ENCODE measurements around the gene CCDC87.
"Not testable (repeated sequence)": the region's sequence is repeated elsewhere in the genome, so short reads cannot be mapped to it uniquely, and the experiment has no call there.

The CCDC87 gene

GRCh38 chr11:66616379-66617154 lies 23.7 kb upstream of the CCDC87 start, which contains the start of gene RBM14:
Gene RBM14, plus strand, starts transcription at chr11:66616630. Its CDS starts 91 bp downstream, at chr11:66616721.
- DNase-seq (ENCODE audit: low read depth, low spot score) = peak; percentile 97

GRCh38 chr11:66614073-66614472 lies 21.2 kb upstream of the CCDC87 start:
- no peak for DNase-seq (ENCODE audit: low read depth, low spot score)

- no peak for DNase-seq (ENCODE audit: low read depth, low spot score)
These were observed 19.6 kb upstream of the CCDC87 start for GRCh38 chr11:66612458-66612857.

GRCh38 chr11:66609721-66610617 lies 17.1 kb upstream of the CCDC87 start:
- no peak for DNase-seq (ENCODE audit: low read depth, low spot score)

- peak; percentile 73 for DNase-seq (ENCODE audit: low read depth, low spot score)
These were observed 14.4 kb upstream of the CCDC87 start for GRCh38 chr11:66607126-66607834.

GRCh38 chr11:66606608-66607007 lies 13.7 kb upstream of the CCDC87 start:
- not testable (repeated sequence) for DNase-seq (ENCODE audit: low read depth, low spot score)

- no peak for DNase-seq (ENCODE audit: low read depth, low spot score)
These were observed 11.3 kb upstream of the CCDC87 start for GRCh38 chr11:66604155-66604554.

GRCh38 chr11:66603072-66603471 lies 10.2 kb upstream of the CCDC87 start:
- no peak for DNase-seq (ENCODE audit: low read depth, low spot score)

- DNase-seq (ENCODE audit: low read depth, low spot score) = peak; percentile 68
These were observed 7.9 kb upstream of the CCDC87 start for GRCh38 chr11:66600631-66601233.

GRCh38 chr11:66600219-66600618 lies 7.4 kb upstream of the CCDC87 start:
- no peak for DNase-seq (ENCODE audit: low read depth, low spot score)

GRCh38 chr11:66598993-66599392 lies 6.1 kb upstream of the CCDC87 start:
- no peak for DNase-seq (ENCODE audit: low read depth, low spot score)

- DNase-seq (ENCODE audit: low read depth, low spot score) = no peak
These were observed 2.5 kb upstream of the CCDC87 start for GRCh38 chr11:66595245-66595904.

- no peak for DNase-seq (ENCODE audit: low read depth, low spot score)
These were observed 787 bp upstream of the CCDC87 start for GRCh38 chr11:66593650-66594049.

GRCh38 chr11:66593303-66593635 lies 406 bp upstream of the CCDC87 start:
- no peak for DNase-seq (ENCODE audit: low read depth, low spot score)

GRCh38 chr11:66591175-66591574 lies 1.7 kb downstream of the CCDC87 start:
- DNase-seq (ENCODE audit: low read depth, low spot score) = no peak

- DNase-seq (ENCODE audit: low read depth, low spot score) = no peak
These were observed 2.7 kb downstream of the CCDC87 start for GRCh38 chr11:66589996-66590675.

- DNase-seq (ENCODE audit: low read depth, low spot score) = not testable (repeated sequence)
These were observed 3.5 kb downstream of the CCDC87 start for GRCh38 chr11:66589315-66589714.

- no peak for DNase-seq (ENCODE audit: low read depth, low spot score)
These were observed 6.7 kb downstream of the CCDC87 start for GRCh38 chr11:66586136-66586535.

- not testable (repeated sequence) for DNase-seq (ENCODE audit: low read depth, low spot score)
These were observed 7.4 kb downstream of the CCDC87 start for GRCh38 chr11:66585447-66585846.

- DNase-seq (ENCODE audit: low read depth, low spot score) = not testable (repeated sequence)
These were observed 10.2 kb downstream of the CCDC87 start for GRCh38 chr11:66582565-66583147.
